Mesendoderm (in vitro differentiated cells): Measurements from ENCODE around the gene CDYL.

ENCODE experiments used
- DNase-seq: peaks from one replicate; pipeline ENCODE4 v3.0.0; 2013
- H2AK5ac ChIP-seq: 2 replicates; pipeline ENCODE4 v1.6.1; 2013; ENCODE audit warnings: low read length, inconsistent platforms
- H2BK120ac ChIP-seq: 2 replicates; pipeline ENCODE4 v1.6.1; 2013; ENCODE audit warnings: low read depth, mild to moderate bottlenecking, low read length, moderate library complexity, mixed read lengths
- H2BK15ac ChIP-seq: replicated peaks from 2 replicates; pipeline ENCODE4 v1.6.1; 2013; ENCODE audit warnings: low read depth, mild to moderate bottlenecking, moderate library complexity
- H2BK5ac ChIP-seq: 2 replicates; pipeline ENCODE4 v1.6.1; 2013; ENCODE audit warnings: low read length, inconsistent platforms
- H3K18ac ChIP-seq: 2 replicates; pipeline ENCODE4 v1.6.1; 2013; ENCODE audit warnings: mild to moderate bottlenecking, low read length, mixed read lengths
- H3K23ac ChIP-seq: one replicate; pipeline ENCODE4 v1.6.1; 2013; ENCODE audit warnings: low read length
- H3K27ac ChIP-seq: 2 replicates; pipeline ENCODE4 v1.5.1; 2013; ENCODE audit warnings: low read depth, mild to moderate bottlenecking, inconsistent platforms, low read length, moderate library complexity
- H3K27me3 ChIP-seq: 2 replicates; pipeline ENCODE4 v1.6.1; 2013; ENCODE audit warnings: low read length, control low read depth, mild to moderate bottlenecking, inconsistent platforms; ENCODE audit not compliant: insufficient read depth, poor library complexity
- H3K36me3 ChIP-seq: 2 replicates; pipeline ENCODE4 v1.6.1; 2013; ENCODE audit warnings: low read length, inconsistent platforms; ENCODE audit not compliant: control insufficient read depth, insufficient read depth
- H3K4ac ChIP-seq: one replicate; pipeline ENCODE4 v1.6.1; 2013; ENCODE audit warnings: low read depth, mild to moderate bottlenecking, low read length, moderate library complexity
- H3K4me1 ChIP-seq: 2 replicates; pipeline ENCODE4 v1.6.1; 2013; ENCODE audit warnings: low read depth, low read length, inconsistent platforms; ENCODE audit not compliant: control insufficient read depth
- H3K4me2 ChIP-seq: 2 replicates; pipeline ENCODE4 v1.6.1; 2013; ENCODE audit warnings: low read length
- H3K4me3 ChIP-seq: 2 replicates; pipeline ENCODE4 v1.5.1; 2013; ENCODE audit warnings: mild to moderate bottlenecking, low read length
- H3K56ac ChIP-seq: one replicate; pipeline ENCODE4 v1.6.1; 2013; ENCODE audit warnings: low read length
- H3K79me1 ChIP-seq: 2 replicates; pipeline ENCODE4 v1.6.1; 2013; ENCODE audit warnings: low read length, inconsistent platforms
- H3K79me2 ChIP-seq: 2 replicates; pipeline ENCODE4 v1.6.1; 2013; ENCODE audit warnings: mild to moderate bottlenecking, low read length; ENCODE audit not compliant: control insufficient read depth, insufficient read depth
- H3K9ac ChIP-seq: 2 replicates; pipeline ENCODE4 v1.6.1; 2013; ENCODE audit warnings: low read length, inconsistent platforms
- H4K5ac ChIP-seq: one replicate; pipeline ENCODE4 v1.6.1; 2013; ENCODE audit warnings: low read length
- H4K8ac ChIP-seq: one replicate; pipeline ENCODE4 v1.6.1; 2013; ENCODE audit warnings: low read depth, mild to moderate bottlenecking, control low read depth, low read length, moderate library complexity
- WGBS: extraction: QIAGEN DNeasy Blood & Tissue Kit; methylation state at CpG from one replicate; pipeline ENCODE4 v1.1.7; 2013; ENCODE audit warnings: low lambda C conversion rate, missing lambda C conversion rate; ENCODE audit not compliant: insufficient coverage; ENCODE audit errors: extremely low coverage; 5-methylcytosine and 5-hydroxymethylcytosine counted together

The CDYL gene

GRCh38 chr6:4800662-4801061, 24.5 kb downstream of the CDYL start:
- no peak overlapping the region for H3K9ac ChIP-seq
- H2BK15ac ChIP-seq, result no peak overlapping the region
- no peak overlapping the region for H3K27ac ChIP-seq
- no peak overlapping the region for H2BK120ac ChIP-seq
- no peaks in the 10 kb centered on the region for H3K36me3 ChIP-seq
- H3K27me3 ChIP-seq, result no peaks in the 10 kb centered on the region
- peaks cover 26% of the 10 kb centered on the region for H3K79me1 ChIP-seq
- no peak overlapping the region for H3K4me2 ChIP-seq
- no peak overlapping the region for H2BK5ac ChIP-seq
- no peak overlapping the region for H3K18ac ChIP-seq
- H3K4me1 ChIP-seq, result peaks cover 3% of the 10 kb centered on the region
- H3K56ac ChIP-seq, result no peak overlapping the region
- no peak overlapping the region for H4K5ac ChIP-seq
- no peak overlapping the region for H3K23ac ChIP-seq
- no peak overlapping the region for H3K4ac ChIP-seq
- DNase-seq, result no peak
- no peak overlapping the region for H4K8ac ChIP-seq
- no peak overlapping the region for H3K4me3 ChIP-seq
- no peak overlapping the region for H2AK5ac ChIP-seq
- H3K79me2 ChIP-seq, result peaks cover 58% of the 10 kb centered on the region
- no CpG with 5 or more reads among the region's 3 CpGs for WGBS

- Histone ChIP-seq H4K5ac (no peak overlapping the region), H2BK15ac (no peak overlapping the region), H3K23ac (no peak overlapping the region), H3K4me2 (no peak overlapping the region), H3K4me3 (no peak overlapping the region), H4K8ac (no peak overlapping the region), H2BK120ac (no peak overlapping the region), H3K79me1 (peaks cover 32% of the 10 kb centered on the region), H3K56ac (no peak overlapping the region), H3K4me1 (peaks cover 3% of the 10 kb centered on the region), H3K9ac (no peak overlapping the region), H3K27ac (no peak overlapping the region), H3K79me2 (peaks cover 62% of the 10 kb centered on the region), H2AK5ac (no peak overlapping the region), H3K36me3 (no peaks in the 10 kb centered on the region), H2BK5ac (no peak overlapping the region), H3K27me3 (no peaks in the 10 kb centered on the region), H3K4ac (no peak overlapping the region), H3K18ac (no peak overlapping the region)
- WGBS, result no CpG with 5 or more reads among the region's 3 CpGs
- DNase-seq, result no peak
Measured at GRCh38 chr6:4801491-4802110, 25.4 kb downstream of the CDYL start.

GRCh38 chr6:4802312-4802935, 26.2 kb downstream of the CDYL start:
- Histone ChIP-seq H2BK5ac (no peak overlapping the region), H3K18ac (no peak overlapping the region), H3K4me2 (no peak overlapping the region), H3K79me1 (peaks cover 36% of the 10 kb centered on the region), H3K56ac (no peak overlapping the region), H3K4me3 (no peak overlapping the region), H3K27ac (no peak overlapping the region), H3K4me1 (peaks cover 3% of the 10 kb centered on the region), H2AK5ac (no peak overlapping the region), H3K79me2 (peaks cover 68% of the 10 kb centered on the region), H3K23ac (no peak overlapping the region), H3K36me3 (no peaks in the 10 kb centered on the region), H3K9ac (no peak overlapping the region), H2BK15ac (no peak overlapping the region), H3K4ac (no peak overlapping the region), H2BK120ac (no peak overlapping the region), H3K27me3 (no peaks in the 10 kb centered on the region), H4K8ac (no peak overlapping the region), H4K5ac (no peak overlapping the region)
- no peak for DNase-seq
- WGBS, result no CpG with 5 or more reads among the region's 4 CpGs

GRCh38 chr6:4803343-4803744, 27.1 kb downstream of the CDYL start:
- H3K4ac ChIP-seq, result no peak overlapping the region
- H3K27ac ChIP-seq, result no peak overlapping the region
- DNase-seq, result peak; percentile 39
- H3K4me2 ChIP-seq, result no peak overlapping the region
- H3K18ac ChIP-seq, result no peak overlapping the region
- H3K4me3 ChIP-seq, result no peak overlapping the region
- no peak overlapping the region for H4K5ac ChIP-seq
- no CpG with 5 or more reads among the region's 5 CpGs for WGBS
- no peak overlapping the region for H2BK15ac ChIP-seq
- peaks cover 3% of the 10 kb centered on the region for H3K4me1 ChIP-seq
- H3K23ac ChIP-seq, result peak overlapping the region; percentile 45
- H3K27me3 ChIP-seq, result no peaks in the 10 kb centered on the region
- peaks cover 71% of the 10 kb centered on the region for H3K79me2 ChIP-seq
- no peak overlapping the region for H2BK5ac ChIP-seq
- H4K8ac ChIP-seq, result no peak overlapping the region
- H3K36me3 ChIP-seq, result no peaks in the 10 kb centered on the region
- no peak overlapping the region for H3K56ac ChIP-seq
- H2BK120ac ChIP-seq, result no peak overlapping the region
- no peak overlapping the region for H3K9ac ChIP-seq
- H2AK5ac ChIP-seq, result no peak overlapping the region
- H3K79me1 ChIP-seq, result peaks cover 38% of the 10 kb centered on the region

- Histone ChIP-seq H3K4me2 (no peak overlapping the region), H3K79me2 (peaks cover 76% of the 10 kb centered on the region), H3K18ac (no peak overlapping the region), H3K36me3 (no peaks in the 10 kb centered on the region), H3K56ac (no peak overlapping the region), H3K4me1 (peaks cover 3% of the 10 kb centered on the region), H2BK5ac (no peak overlapping the region), H4K5ac (no peak overlapping the region), H2BK15ac (no peak overlapping the region), H2AK5ac (no peak overlapping the region), H3K27me3 (no peaks in the 10 kb centered on the region), H2BK120ac (no peak overlapping the region), H3K27ac (no peak overlapping the region), H3K23ac (no peak overlapping the region), H4K8ac (no peak overlapping the region), H3K79me1 (peaks cover 42% of the 10 kb centered on the region), H3K4me3 (no peak overlapping the region), H3K4ac (no peak overlapping the region), H3K9ac (no peak overlapping the region)
- no CpG with 5 or more reads among the region's 6 CpGs for WGBS
- DNase-seq, result peak; percentile 22
Measured at GRCh38 chr6:4804095-4804494, 27.9 kb downstream of the CDYL start.
